Measurements from ENCODE around the gene SLC7A5. TPM values are rescaled to one million over a fixed set of nuclear protein-coding genes. Genes with fewer than 3 reads are reported as not detected.

The SLC7A5 gene
- total RNA-seq, 1 donor from 2014 or later: 7.6 TPM

GRCh38 chr16:87838643-87839541 lies 30.4 kb downstream of the SLC7A5 start:
- DNase-seq (ENCODE audit: low spot score in 2 of 2): no peak
- Histone ChIP-seq H3K36me3 (no peaks in the 10 kb centered on the region), H3K4me3 (no peak overlapping the region), H3K27me3 (no peaks in the 10 kb centered on the region), H3K4me1 (no peaks in the 10 kb centered on the region), H3K27ac (no peak overlapping the region), H3K9me3 (no peaks in the 10 kb centered on the region)
- intact Hi-C loops (cut with DNase I): loop anchor here (5.0 kb wide), 1 partner anchor 57 kb away; no protein-coding TSS in a partner anchor
- no peak for TF ChIP-seq CTCF (IDR thresholded peaks at IDR 0.05)

GRCh38 chr16:87837627-87838289 lies 31.5 kb downstream of the SLC7A5 start:
- Histone ChIP-seq H3K4me1 (no peaks in the 10 kb centered on the region), H3K27me3 (no peaks in the 10 kb centered on the region), H3K9me3 (no peaks in the 10 kb centered on the region), H3K36me3 (no peaks in the 10 kb centered on the region), H3K4me3 (no peak overlapping the region), H3K27ac (no peak overlapping the region)
- TF ChIP-seq CTCF (IDR thresholded peaks at IDR 0.05): no peak
- DNase-seq (ENCODE audit: low spot score in 2 of 2): no peak
- intact Hi-C loops (cut with DNase I): loop anchor here (5.0 kb wide), 1 partner anchor 55 kb away; no protein-coding TSS in a partner anchor

- Histone ChIP-seq H3K27me3 (no peaks in the 10 kb centered on the region), H3K4me1 (no peaks in the 10 kb centered on the region), H3K27ac (no peak overlapping the region), H3K4me3 (no peak overlapping the region), H3K36me3 (no peaks in the 10 kb centered on the region), H3K9me3 (no peaks in the 10 kb centered on the region)
- DNase-seq (ENCODE audit: low spot score in 2 of 2): no peak
- intact Hi-C loops (cut with DNase I): loop anchor here (5.0 kb wide), 1 partner anchor 55 kb away; no protein-coding TSS in a partner anchor
- TF ChIP-seq CTCF (IDR thresholded peaks at IDR 0.05): no peak
Observed at GRCh38 chr16:87836844-87837581, 32.3 kb downstream of the SLC7A5 start.

GRCh38 chr16:87836346-87836843 lies 32.9 kb downstream of the SLC7A5 start:
- H3K4me3 ChIP-seq: no peak overlapping the region
- H3K27ac ChIP-seq: no peak overlapping the region
- TF ChIP-seq CTCF (IDR thresholded peaks at IDR 0.05): no peak
- H3K9me3 ChIP-seq: no peaks in the 10 kb centered on the region
- DNase-seq (ENCODE audit: low spot score in 2 of 2): no peak
- H3K27me3 ChIP-seq: no peaks in the 10 kb centered on the region
- H3K36me3 ChIP-seq: no peaks in the 10 kb centered on the region
- H3K4me1 ChIP-seq: no peaks in the 10 kb centered on the region
- intact Hi-C loops (cut with DNase I): loop anchor here (5.0 kb wide), 1 partner anchor 54 kb away; no protein-coding TSS in a partner anchor

GRCh38 chr16:87835882-87836331 lies 33.4 kb downstream of the SLC7A5 start:
- intact Hi-C loops (cut with DNase I): loop anchor here (5.0 kb wide), 1 partner anchor 54 kb away; no protein-coding TSS in a partner anchor
- DNase-seq (ENCODE audit: low spot score in 2 of 2): no peak
- H3K9me3 ChIP-seq: no peaks in the 10 kb centered on the region
- TF ChIP-seq CTCF (IDR thresholded peaks at IDR 0.05): no peak
- no peak overlapping the region for H3K27ac ChIP-seq
- no peaks in the 10 kb centered on the region for H3K36me3 ChIP-seq
- no peak overlapping the region for H3K4me3 ChIP-seq
- no peaks in the 10 kb centered on the region for H3K4me1 ChIP-seq
- H3K27me3 ChIP-seq: no peaks in the 10 kb centered on the region
